GM12864 (cell line): ENCODE measurements around the gene MT3.

ENCODE experiments used
- DNase-seq: peaks from one replicate; pipeline ENCODE4 v3.0.0-alpha.2; 2011; ENCODE audit warnings: low read depth
- H3K4me3 ChIP-seq: 2 replicates; pipeline ENCODE4 v1.5.1; 2011; ENCODE audit warnings: mild to moderate bottlenecking, low read depth, low read length, control low read depth
- TF ChIP-seq, protein P1 (sequence below): IDR thresholded peaks from 2 replicates; pipeline ENCODE4 v1.5.1; 2011; ENCODE audit warnings: low read depth, mild to moderate bottlenecking, moderate library complexity, low read length, control low read depth, inconsistent platforms; ENCODE audit errors: missing control alignments

Gene MT3

DNA sequence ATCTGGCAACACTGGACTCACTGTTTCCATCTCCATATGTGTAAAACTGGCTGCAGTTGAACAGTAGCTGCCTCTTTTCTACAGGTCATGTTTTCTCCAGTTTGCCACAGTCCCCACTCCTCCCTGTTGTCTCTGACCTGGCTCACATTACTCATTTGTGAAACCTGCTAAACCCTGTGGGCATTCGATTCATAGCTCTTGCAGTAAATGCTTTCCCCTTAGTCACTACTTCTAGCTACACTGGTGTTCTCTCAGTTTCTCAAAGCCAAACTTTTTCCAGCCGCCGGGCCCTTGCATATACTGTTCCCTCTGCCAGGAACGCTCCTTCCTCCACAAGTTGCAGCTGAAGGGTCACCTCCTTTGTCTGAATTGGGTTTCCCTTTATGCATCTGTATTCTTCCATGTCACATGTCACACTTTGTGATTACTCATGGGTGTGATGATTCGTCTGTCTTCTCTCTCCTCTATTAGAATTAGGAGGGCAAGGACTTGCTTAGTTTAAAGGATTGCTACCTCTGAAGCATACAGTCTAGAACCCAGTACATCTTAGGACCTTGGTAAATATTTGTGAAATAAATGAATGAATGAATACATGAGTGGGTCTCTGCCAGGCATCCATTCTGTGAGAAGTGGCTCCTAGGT lies 39.5 kb upstream of the MT3 start:
- DNase-seq: no peak
- H3K4me3 ChIP-seq: no peak overlapping the region
- TF ChIP-seq, protein P1, sequence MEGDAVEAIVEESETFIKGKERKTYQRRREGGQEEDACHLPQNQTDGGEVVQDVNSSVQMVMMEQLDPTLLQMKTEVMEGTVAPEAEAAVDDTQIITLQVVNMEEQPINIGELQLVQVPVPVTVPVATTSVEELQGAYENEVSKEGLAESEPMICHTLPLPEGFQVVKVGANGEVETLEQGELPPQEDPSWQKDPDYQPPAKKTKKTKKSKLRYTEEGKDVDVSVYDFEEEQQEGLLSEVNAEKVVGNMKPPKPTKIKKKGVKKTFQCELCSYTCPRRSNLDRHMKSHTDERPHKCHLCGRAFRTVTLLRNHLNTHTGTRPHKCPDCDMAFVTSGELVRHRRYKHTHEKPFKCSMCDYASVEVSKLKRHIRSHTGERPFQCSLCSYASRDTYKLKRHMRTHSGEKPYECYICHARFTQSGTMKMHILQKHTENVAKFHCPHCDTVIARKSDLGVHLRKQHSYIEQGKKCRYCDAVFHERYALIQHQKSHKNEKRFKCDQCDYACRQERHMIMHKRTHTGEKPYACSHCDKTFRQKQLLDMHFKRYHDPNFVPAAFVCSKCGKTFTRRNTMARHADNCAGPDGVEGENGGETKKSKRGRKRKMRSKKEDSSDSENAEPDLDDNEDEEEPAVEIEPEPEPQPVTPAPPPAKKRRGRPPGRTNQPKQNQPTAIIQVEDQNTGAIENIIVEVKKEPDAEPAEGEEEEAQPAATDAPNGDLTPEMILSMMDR: no peak

DNA sequence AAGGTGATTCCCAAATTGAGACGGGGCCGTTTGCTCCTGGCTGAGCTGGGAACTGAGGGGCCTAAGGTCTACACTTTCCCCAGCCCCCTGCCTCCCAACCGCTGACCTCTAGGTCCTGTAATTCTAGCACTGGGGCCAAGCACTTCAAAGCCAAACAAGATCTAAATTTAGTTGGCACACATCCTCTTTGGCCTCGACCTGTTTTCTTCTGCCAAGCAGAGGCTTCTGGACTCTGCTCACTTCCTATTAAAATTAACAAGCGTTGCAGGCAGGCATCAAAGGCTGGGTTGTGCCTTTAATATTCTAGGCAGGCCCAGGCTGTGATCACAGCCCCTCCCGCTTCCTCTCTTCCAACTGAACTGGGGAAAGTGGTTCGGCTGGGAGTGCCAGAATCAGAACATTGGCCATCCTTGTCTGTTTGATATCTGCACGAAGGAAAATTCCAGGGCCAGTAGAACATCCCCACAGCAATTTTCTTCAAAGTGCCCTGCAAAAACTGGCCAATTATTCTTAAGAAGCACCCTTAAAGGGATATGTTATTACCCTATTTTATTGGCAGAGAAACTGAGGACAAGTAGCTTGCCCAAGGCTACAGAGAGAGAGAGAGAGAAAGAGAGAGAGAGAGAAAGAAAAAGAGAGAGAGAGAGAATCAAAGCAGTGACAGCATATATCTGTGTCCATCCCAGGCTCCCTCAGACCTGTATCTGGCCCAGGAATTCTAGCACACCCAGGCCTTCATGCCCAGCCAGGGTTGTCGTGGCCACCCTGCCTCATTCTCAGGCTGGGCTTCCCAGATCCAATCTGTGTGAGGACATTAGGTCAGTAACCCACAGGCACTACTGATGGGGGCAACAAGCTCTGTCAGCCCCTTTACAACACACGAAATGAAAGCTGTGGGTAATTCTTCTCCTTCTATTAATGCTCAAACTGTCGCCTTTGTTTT lies 37.3 kb upstream of the MT3 start:
- TF ChIP-seq, protein P1: no peak
- no peak for DNase-seq
- no peak overlapping the region for H3K4me3 ChIP-seq

DNA sequence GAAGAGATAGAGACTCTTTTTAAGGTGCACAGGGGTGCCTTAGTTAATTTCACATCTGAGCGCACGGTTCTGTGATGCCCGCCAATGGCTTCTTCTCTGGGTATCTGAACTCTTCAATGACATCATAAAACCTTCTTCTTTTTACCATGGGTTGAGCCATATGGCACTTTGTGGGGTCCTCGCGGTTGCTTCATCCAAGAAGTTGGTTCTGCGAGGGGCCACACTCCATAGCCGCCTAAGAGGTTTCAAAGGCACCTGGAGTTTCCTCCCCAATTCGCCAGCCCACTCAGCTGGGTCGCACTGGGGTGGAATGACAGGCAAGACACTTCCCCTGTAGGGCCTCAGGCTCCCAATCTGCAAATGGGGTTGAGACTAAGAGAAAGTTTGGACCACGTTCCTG lies 34.9 kb upstream of the MT3 start:
- no peak overlapping the region for H3K4me3 ChIP-seq
- DNase-seq: no peak
- TF ChIP-seq, protein P1: no peak

DNA sequence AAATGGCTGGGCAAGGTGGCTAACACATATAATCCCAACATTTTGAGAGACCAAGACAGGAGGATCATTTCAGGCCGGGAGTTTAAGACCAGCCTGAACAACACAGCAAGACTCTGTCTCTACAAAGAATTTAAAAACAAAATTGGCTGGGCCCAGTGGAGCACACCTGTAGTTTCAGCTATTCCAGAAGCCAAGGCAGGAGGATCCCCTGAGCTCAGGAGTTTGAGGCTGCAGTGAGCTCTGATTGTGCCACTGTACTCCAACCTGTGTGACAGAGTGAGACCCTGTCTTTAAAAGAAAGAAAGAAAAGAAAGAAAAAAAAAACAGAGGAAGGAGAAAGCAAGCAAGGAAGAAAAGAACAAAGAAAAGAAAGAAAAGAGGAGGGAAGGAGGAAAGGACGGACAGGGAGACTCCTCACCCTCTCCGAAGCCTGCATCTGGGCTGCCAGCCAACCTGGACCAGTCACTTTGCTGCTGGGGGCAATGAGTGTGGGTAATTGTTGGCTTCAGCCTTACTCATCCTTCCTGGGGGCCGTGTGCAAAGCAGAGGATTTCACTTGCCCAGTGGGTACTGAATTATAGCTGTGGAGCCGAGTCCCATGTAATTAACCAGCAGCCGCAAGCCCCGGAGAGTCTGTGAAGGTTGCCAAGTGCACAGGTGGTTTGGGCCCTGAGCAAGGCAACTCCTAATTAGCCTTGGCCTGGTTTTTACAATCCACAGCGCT lies 31.1 kb upstream of the MT3 start:
- H3K4me3 ChIP-seq: no peak overlapping the region
- no peak for DNase-seq
- TF ChIP-seq, protein P1: no peak

DNA sequence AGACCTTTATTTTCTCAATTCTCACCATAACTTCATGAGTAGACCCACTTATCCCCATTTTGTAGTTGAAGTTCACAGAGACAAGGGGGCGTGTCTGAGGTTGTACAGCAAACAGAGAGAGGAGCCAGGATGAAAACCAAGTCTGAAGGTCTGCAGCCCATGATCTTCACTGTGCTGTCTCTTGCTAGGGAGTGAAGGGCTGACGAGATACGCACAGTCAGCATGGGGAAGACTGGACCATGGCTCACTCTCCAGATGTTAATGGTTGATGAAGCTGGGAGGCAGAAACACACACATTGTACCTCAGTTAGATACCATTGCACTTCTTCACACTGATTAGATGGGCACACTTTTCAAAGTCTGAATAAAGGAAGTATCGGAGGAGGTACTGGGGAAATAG lies 30.2 kb upstream of the MT3 start:
- TF ChIP-seq, protein P1: no peak
- no peak overlapping the region for H3K4me3 ChIP-seq
- no peak for DNase-seq

DNA sequence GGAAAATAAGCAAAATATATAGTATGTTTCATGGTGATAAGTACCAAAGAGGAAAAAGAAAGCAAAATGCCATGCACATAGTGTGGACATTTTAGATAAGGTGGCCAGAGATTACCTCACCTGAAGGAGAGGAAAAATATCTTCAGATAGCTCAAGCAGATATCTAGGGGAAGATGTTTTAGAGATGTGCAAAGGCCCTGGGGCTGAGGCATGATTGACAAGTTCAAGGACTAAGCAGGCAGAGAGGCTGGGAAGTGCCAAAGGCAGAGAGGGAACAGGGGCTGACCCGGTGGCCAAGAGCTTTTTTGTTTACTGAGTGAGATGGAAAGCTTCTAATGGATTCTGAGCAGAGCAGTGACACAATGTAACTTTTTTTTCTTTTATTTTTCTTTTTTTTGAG lies 28.9 kb upstream of the MT3 start:
- no peak overlapping the region for H3K4me3 ChIP-seq
- DNase-seq: no peak
- TF ChIP-seq, protein P1: no peak
